SK-MEL-5 (cell line): ENCODE data around the gene OR11H6. TPM values are rescaled to one million over a fixed set of nuclear protein-coding genes. Genes with fewer than 3 reads are reported as not detected.
A peak's percentile ranks its signal among the peaks of the same experiment; 100 is the strongest.
"Not testable (repeated sequence)": the region's sequence is repeated elsewhere in the genome, so short reads cannot be mapped to it uniquely, and the experiment has no call there.

ENCODE experiments used
- DNase-seq: peaks from one replicate; pipeline ENCODE4 v3.0.0-alpha.2; 2016; ENCODE audit warnings: low read depth, low spot score
- in situ Hi-C: cut with HindIII; loops from 2 replicates; pipeline ENCODE4 v1.10.0; 2016; ENCODE audit warnings: low sequenced_read_pairs, high pct_unique_total_duplicates, low pct_unique_long_range_greater_than_20kb
- small RNA-seq, 2 experiments: library from RNA; depleted of rRNA; stranded (forward); fragments of <200 nt; gene quantifications; one replicate each; pipeline ENCODE3, GENCODE V24; 2014
- total RNA-seq: library from RNA; depleted of rRNA; stranded (reverse); fragments of >200 nt; shearing (Covaris generic); gene quantifications from 2 replicates; pipeline ENCODE4 v1.2.3, GENCODE V29; 2014; rRNA removed

Gene OR11H6
- total RNA-seq, 1 experiment from 2014 or later, result not detected

DNA sequence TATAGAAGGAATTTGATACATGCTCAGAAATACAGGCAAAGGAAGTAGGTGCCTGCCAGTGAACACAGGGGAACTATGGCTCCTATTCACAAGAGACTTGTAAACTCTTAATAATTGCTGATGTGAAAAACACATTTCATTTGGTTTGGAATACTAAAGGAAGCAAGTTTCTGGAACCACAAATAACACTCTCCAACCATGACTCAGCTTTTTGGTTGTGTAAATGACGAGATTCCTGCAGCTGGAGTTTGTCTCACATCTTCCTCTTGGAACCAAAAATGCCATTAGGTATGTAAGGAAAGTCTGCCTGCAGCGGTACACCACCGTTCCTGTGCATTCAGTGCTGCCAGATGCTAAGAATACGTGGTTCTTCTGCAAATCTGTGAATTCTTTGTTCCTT is 4.5 kb upstream of the OR11H6 start:
- in situ Hi-C loops, result no loop called here
- DNase-seq, result no peak

DNA sequence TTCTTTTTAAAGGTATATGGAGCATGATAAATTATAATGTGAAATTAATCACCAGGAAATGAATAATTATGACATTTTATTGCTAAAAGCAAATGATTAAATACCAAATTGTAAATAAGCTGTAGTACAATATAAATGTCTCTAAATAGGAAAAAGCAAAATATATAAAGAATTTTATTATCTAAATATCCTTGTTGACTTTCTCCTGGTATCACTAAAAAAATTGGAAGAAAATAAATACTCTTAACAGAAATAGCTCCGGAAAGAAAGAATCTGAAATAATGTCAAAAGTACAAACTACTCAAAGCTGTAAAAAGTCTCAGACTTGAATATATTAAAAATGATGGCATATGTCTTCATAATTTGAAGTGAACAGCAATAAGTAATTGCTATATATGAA is 5.2 kb downstream of the OR11H6 start, which contains the start of gene OR11H7:
Gene OR11H7 (plus strand): TSS at position 301 of the 400 bp plus-strand sequence.
- in situ Hi-C loops, result no loop called here
- no peak for DNase-seq

DNA sequence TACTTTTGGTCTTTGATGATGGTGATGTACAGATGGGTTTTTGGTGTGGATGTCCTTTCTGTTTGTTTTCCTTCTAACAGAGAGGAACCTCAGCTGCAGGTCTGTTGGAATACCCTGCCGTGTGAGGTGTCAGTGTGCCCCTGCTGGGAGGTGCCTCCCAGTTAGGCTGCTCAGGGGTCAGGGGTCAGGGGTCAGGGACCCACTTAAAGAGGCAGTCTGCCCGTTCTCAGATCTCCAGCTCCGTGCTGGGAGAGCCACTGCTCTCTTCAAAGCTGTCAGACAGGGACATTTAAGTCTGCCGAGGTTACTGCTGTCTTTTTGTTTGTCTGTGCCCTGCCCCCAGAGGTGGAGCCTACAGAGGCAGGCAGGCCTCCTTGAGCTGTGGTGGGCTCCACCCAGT is 11.9 kb downstream of the OR11H6 start:
- in situ Hi-C loops, DNase-seq: not testable (repeated sequence)

DNA sequence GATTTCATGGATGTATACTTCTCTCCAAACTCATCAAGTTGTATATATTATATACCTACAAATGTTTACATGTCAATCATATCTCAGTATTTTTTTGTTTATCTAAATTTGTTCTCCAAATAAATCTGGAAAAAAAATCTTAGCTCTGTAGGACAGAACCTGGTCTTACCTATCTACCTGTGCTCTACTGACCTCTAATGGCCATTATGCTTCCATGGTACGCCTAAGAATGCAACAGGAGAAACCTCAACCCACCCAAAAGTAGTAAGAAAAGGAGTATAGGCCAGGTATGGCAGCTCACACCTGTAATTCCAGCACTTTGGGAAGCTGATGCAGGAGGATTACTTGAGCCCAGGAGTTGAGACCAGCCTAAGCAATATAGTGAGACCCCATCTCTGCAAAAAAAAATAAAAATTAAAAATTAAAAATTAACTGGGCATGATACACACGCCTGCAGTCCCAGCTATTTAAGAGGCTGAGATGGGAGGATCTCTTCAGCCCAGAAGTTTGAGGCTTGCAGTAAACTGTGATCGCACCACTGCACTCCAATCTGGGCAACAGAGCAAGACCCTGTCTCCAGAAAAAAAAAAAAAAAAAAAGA is 24.2 kb downstream of the OR11H6 start:
- in situ Hi-C loops, result no loop called here
- peak; percentile 25 for DNase-seq

DNA sequence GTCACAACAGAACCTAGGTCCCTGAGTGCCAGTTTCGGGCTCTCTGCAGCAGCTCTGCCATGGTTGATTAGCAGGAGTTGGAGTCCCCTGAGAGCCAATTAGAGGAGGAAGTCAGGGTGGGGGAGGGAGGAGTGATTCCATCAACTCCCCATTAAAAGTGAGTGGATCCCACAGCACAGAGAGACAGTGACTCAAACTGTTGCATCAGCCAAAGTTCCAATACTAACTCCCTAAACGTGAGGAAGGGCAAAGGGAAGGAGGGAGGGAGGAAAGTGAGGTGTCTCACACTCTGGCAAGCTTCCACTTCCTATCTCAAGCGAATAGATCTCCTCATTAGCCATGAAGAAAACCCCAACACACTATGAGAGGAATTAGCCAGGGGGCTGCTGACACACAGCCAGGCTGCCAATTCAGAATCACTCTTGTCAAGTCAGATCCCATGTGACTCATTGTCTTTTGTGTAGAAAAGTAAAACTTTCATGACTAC is 39.2 kb downstream of the OR11H6 start:
- peak; percentile 77 for DNase-seq
- in situ Hi-C loops, result no loop called here

DNA sequence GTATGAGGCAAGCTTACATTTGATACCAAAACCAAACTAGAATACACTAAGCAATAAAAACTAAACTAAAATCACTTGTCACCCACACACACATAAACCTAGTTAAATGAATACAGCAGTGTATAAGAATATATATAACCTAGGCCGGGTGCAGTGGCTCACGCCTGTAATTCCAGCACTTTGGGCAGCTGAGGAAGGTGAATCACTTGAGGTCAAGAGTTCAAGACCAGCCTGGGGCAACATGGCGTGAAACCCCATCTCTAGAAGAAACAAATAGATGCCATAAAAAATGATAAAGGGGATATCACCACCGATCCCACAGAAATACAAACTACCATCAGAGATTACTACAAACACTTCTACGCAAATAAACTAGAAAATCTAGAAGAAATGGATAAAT is 40.9 kb downstream of the OR11H6 start:
- DNase-seq, in situ Hi-C loops: not testable (repeated sequence)

DNA sequence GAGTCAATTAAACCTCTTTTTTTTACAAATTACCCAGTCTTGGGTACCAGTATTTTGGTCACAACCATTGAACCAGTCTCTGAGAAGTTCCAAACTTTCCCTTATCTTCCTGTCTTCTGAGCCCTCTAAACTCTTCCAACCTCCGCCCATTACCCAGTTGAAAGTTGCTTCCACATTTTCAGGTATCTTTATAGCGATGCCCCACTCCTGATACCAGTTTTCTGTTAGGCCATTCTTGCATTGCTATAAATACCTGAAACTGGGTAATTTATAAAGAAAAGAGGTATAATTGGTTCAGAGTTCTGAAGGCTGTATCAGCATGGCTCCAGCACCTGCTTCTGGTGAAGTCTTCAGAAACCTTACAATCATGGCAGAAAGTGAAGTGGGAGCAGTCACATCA is 50.6 kb downstream of the OR11H6 start:
- DNase-seq, result no peak
- in situ Hi-C loops, result no loop called here

Small RNA genes within 50 kb of the gene (small RNA-seq; reads per million reads assigned to genes)
- gene GTF2IP22, result 0 reads per million in 2 experiments

Other genes with a start within 250 kb of the OR11H6 start
- not detected in 2 replicates for gene OR4K15, start 248.1 kb upstream of the OR11H6 start, total RNA-seq
- not detected in 2 replicates for gene OR4Q2, start 221.5 kb upstream of the OR11H6 start, total RNA-seq
- not detected in 2 replicates for gene OR4K14, start 204.4 kb upstream of the OR11H6 start, total RNA-seq
- not detected in 2 replicates for gene OR4K13, start 187.7 kb upstream of the OR11H6 start, total RNA-seq
- not detected in 2 replicates for gene OR4L1, start 163.7 kb upstream of the OR11H6 start, total RNA-seq
- gene OR4K17, start 113.0 kb upstream of the OR11H6 start, total RNA-seq, result not detected in 2 replicates
- not detected in 2 replicates for gene OR4N5, start 84.9 kb upstream of the OR11H6 start, total RNA-seq
- gene OR11G2, start 32.8 kb upstream of the OR11H6 start, total RNA-seq, result not detected in 2 replicates
- not detected in 2 replicates for gene OR11H7, start 5.3 kb downstream of the OR11H6 start, total RNA-seq
- gene OR11H4, start 15.6 kb downstream of the OR11H6 start, total RNA-seq, result not detected in 2 replicates
- gene TTC5, start 82.2 kb downstream of the OR11H6 start, total RNA-seq, result 23.3 and 23.9 TPM in 2 replicates
- 81.2 and 82.5 TPM in 2 replicates for gene CCNB1IP1, start 109.6 kb downstream of the OR11H6 start, total RNA-seq
- 9.2 and 13.2 TPM in 2 replicates for gene PARP2, start 119.9 kb downstream of the OR11H6 start, total RNA-seq
- 11.0 and 11.5 TPM in 2 replicates for gene TEP1, start 189.8 kb downstream of the OR11H6 start, total RNA-seq
- not detected in 2 replicates for gene KLHL33, start 212.5 kb downstream of the OR11H6 start, total RNA-seq
- 10.6 and 15.9 TPM in 2 replicates for gene OSGEP, start 231.1 kb downstream of the OR11H6 start, total RNA-seq
- 62.6 and 85.9 TPM in 2 replicates for gene APEX1, start 231.5 kb downstream of the OR11H6 start, total RNA-seq
- 22.9 and 25.8 TPM in 2 replicates for gene PIP4P1, start 237.7 kb downstream of the OR11H6 start, total RNA-seq
- 26.5 and 29.5 TPM in 2 replicates for gene PNP, start 245.7 kb downstream of the OR11H6 start, total RNA-seq